Testis (tissue), 3 donors: ENCODE results near the gene HPN. TPM values are rescaled to one million over a fixed set of nuclear protein-coding genes. Genes with fewer than 3 reads are reported as not detected.

Experiments
- DNase-seq: peaks from one replicate; pipeline ENCODE4 v3.0.0-alpha.2; 2019
- H3K27ac ChIP-seq, 2 donors: fragments of 200-600 bp; sonication (generic); one replicate each; pipeline ENCODE4 v1.5.1; 2019
- H3K27me3 ChIP-seq: fragments of 200-600 bp; sonication (generic); one replicate; pipeline ENCODE4 v1.5.1; 2019
- H3K36me3 ChIP-seq: fragments of 200-600 bp; sonication (generic); one replicate; pipeline ENCODE4 v1.5.1; 2017; ENCODE audit warnings: low read depth; ENCODE audit errors: missing control alignments
- H3K4me1 ChIP-seq: fragments of 200-600 bp; sonication (generic); one replicate; pipeline ENCODE4 v1.5.1; 2019
- H3K4me3 ChIP-seq, 2 donors: fragments of 200-600 bp; sonication (generic); one replicate each; pipeline ENCODE4 v1.5.1; 2017 to 2019
- H3K9me3 ChIP-seq: fragments of 200-600 bp; sonication (generic); one replicate; pipeline ENCODE4 v1.5.1; 2017
- POLR2A ChIP-seq: fragments of 450-650 bp; IDR thresholded peaks from one replicate; pipeline ENCODE4 v1.6.1; 2017; ENCODE audit warnings: antibody characterized with exemption, mild to moderate bottlenecking, moderate library complexity
- WGBS, 2 donors: methylation state at CpG; one replicate each; pipeline ENCODE4 v1.1.5; 2018; 5-methylcytosine and 5-hydroxymethylcytosine counted together
- intact Hi-C: fragments of 100-400 bp; cut with DNase I; formaldehyde crosslinking; loops from one replicate; pipeline ENCODE4 v1.15.1; 2023; ENCODE audit warnings: low total_unique reads
- polyA plus RNA-seq: library from polyadenylated mRNA; stranded (reverse); fragments of 350-450 nt; fragmentation: Illumina TruSeq; extraction: RNeasy Lipid Tissue Mini Kit (QIAGEN cat#74804); gene quantifications from one replicate; pipeline ENCODE4 v1.2.3, GENCODE V29; 2014; ENCODE audit warnings: low read depth, low replicate concordance; ENCODE audit not compliant: insufficient read depth
- total RNA-seq, 2 donors: library from RNA; depleted of rRNA; stranded (reverse); fragments of >200 nt; gene quantifications; one replicate each; pipeline ENCODE4 v1.2.3, GENCODE V29; 2016
- TF ChIP-seq, protein P1 (sequence below), 3 experiments: fragments of 450-650 bp in 2 of 3; fragments of 200-600 bp in 1 of 3; sonication (generic) in 1 of 3; IDR thresholded peaks; one replicate each; pipeline ENCODE4 v1.5.1; 2016 to 2019; ENCODE audit warnings: antibody characterized with exemption in 3 of 3, mild to moderate bottlenecking in 2 of 3, moderate library complexity in 1 of 3

HPN gene
- total and polyA plus RNA-seq, 3 donors from 2014 or later, result 0.79 to 8.2 (median 1.7) TPM

DNA sequence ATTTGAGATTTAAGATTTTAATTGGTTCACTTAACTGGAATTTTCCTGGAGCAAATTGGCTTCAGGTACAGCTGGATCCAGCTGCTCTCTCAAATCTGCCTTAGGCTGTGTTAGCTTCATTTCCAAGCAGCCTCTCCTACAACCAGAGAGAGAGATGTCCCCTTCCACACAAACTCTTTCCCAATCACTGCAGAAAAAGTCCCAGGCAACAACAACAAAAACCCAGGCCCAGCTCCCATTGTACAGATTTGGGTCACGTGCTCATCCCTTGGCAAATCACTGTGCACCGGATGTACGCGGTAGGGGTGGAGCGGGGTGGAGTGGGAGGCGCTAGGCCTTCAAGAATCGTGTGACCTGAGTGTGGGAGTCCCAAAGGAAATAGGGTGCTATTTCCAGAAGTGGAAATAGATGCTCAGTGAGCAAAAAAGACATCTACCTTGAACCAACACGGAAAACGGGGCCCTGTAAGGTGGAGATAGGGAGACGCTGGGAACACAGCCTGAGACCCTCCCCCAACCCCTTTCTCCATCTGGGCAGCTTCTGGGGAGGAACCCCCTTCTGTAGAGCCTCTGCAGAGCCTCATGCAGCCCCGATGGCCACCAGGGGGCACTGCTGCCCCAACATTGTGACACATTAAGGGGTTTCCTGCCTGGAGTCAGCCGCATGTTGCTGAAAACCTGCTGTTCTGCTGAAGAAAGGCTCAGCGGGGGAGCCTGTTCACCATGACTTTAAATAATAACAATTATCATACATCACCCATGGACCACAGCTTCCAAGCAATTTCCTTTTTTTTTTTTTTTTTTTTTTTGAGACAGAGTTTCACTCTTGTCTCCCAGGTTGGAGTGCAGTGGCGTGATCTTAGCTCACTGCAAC is 25.4 kb downstream of the HPN start:
- no peaks in the 10 kb centered on the region for H3K27me3 ChIP-seq
- no peaks in the 10 kb centered on the region for H3K36me3 ChIP-seq
- H3K4me1 ChIP-seq, result peaks cover 4% of the 10 kb centered on the region
- no peak overlapping the region for H3K4me3 ChIP-seq
- TF ChIP-seq POLR2A, result no peak
- TF ChIP-seq, protein P1, sequence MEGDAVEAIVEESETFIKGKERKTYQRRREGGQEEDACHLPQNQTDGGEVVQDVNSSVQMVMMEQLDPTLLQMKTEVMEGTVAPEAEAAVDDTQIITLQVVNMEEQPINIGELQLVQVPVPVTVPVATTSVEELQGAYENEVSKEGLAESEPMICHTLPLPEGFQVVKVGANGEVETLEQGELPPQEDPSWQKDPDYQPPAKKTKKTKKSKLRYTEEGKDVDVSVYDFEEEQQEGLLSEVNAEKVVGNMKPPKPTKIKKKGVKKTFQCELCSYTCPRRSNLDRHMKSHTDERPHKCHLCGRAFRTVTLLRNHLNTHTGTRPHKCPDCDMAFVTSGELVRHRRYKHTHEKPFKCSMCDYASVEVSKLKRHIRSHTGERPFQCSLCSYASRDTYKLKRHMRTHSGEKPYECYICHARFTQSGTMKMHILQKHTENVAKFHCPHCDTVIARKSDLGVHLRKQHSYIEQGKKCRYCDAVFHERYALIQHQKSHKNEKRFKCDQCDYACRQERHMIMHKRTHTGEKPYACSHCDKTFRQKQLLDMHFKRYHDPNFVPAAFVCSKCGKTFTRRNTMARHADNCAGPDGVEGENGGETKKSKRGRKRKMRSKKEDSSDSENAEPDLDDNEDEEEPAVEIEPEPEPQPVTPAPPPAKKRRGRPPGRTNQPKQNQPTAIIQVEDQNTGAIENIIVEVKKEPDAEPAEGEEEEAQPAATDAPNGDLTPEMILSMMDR (IDR thresholded peaks at IDR 0.05), result peak; percentile 75 to 81 (median 80)
- intact Hi-C loops, result no loop called here
- DNase-seq, result peak; percentile 94
- 22 to 24% methylated on average over 13 to 14 of the region's 14 CpGs for WGBS, 2 donors
- H3K27ac ChIP-seq, result no peak overlapping the region
- no peaks in the 10 kb centered on the region for H3K9me3 ChIP-seq

GRCh38 chr19:35068941-35069634 is 27.6 kb downstream of the HPN start:
- DNase-seq, result no peak
- 74 to 79% methylated on average over 10 of the region's 10 CpGs for WGBS, 2 donors
- H3K9me3 ChIP-seq, result no peaks in the 10 kb centered on the region
- no peaks in the 10 kb centered on the region for H3K36me3 ChIP-seq
- no peak overlapping the region for H3K4me3 ChIP-seq
- TF ChIP-seq, protein P1 (IDR thresholded peaks at IDR 0.05), result no peak
- no peak for TF ChIP-seq POLR2A
- intact Hi-C loops, result no loop called here
- no peaks in the 10 kb centered on the region for H3K27me3 ChIP-seq
- H3K4me1 ChIP-seq, result peaks cover 4% of the 10 kb centered on the region
- H3K27ac ChIP-seq, result no peak overlapping the region

DNA sequence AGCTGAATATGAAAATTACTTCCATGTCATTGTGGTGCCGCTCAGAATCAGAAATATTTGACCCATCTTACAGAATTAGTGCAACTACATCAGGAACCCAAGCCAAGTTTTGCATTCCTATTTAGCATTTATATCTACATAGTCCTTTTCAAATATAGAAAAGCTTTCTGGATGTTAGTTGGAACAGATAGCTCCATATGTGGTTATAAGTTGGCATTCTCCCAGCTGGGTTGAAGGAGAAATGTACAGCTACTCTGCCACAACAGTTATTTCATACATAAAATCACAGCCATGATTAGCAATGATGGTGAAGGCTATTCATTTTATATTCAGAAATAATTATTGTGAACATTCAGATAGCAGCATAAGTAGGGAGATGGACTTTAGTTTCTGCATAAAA is 28.2 kb downstream of the HPN start:
- intact Hi-C loops, result no loop called here
- no peak for TF ChIP-seq POLR2A
- TF ChIP-seq, protein P1 (IDR thresholded peaks at IDR 0.05), result no peak
- WGBS, 2 donors, result 51 to 54% methylated on average over 1 of the region's 1 CpG
- peaks cover 4% of the 10 kb centered on the region for H3K4me1 ChIP-seq
- no peaks in the 10 kb centered on the region for H3K36me3 ChIP-seq
- DNase-seq, result no peak
- no peak overlapping the region for H3K27ac ChIP-seq
- H3K27me3 ChIP-seq, result no peaks in the 10 kb centered on the region
- H3K9me3 ChIP-seq, result no peaks in the 10 kb centered on the region
- no peak overlapping the region for H3K4me3 ChIP-seq

DNA sequence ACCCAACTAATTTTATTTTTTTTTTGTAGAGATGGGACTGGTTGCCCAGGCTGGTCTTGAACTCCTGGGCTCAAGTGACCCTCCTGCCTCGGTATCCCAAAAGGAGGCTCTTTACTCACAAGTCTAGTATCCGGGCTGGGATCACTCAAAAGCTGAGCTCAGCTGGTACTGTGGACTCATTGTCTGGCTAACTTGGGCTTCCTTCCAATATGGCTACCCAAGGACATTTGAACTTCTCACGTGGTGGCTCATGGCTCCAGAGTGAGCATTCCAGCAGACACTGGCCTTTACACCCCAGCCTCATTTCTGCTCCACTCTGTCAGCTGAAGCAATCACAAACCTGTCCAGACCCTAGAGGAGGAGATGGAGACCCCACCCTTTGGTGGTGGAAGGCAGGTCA is 28.9 kb downstream of the HPN start:
- H3K27ac ChIP-seq, result no peak overlapping the region
- H3K27me3 ChIP-seq, result no peaks in the 10 kb centered on the region
- no peaks in the 10 kb centered on the region for H3K36me3 ChIP-seq
- H3K4me1 ChIP-seq, result peaks cover 4% of the 10 kb centered on the region
- no peak for DNase-seq
- TF ChIP-seq, protein P1 (IDR thresholded peaks at IDR 0.05), result no peak
- TF ChIP-seq POLR2A, result no peak
- WGBS, 2 donors, result 69 to 84% methylated on average over 2 to 3 of the region's 3 CpGs
- no peak overlapping the region for H3K4me3 ChIP-seq
- H3K9me3 ChIP-seq, result no peaks in the 10 kb centered on the region
- intact Hi-C loops, result no loop called here
